OCI-LY1 (cell line): ENCODE results near the gene PCGF3.

ENCODE experiments used
- H2AFZ ChIP-seq: fragments of 200-600 bp; sonication (generic), shearing (Covaris generic); 2 replicates; pipeline ENCODE4 v1.6.0; 2014; ENCODE audit warnings: antibody characterized with exemption, mild to moderate bottlenecking, low read length
- H3F3A ChIP-seq: fragments of 200-600 bp; sonication (generic), shearing (Covaris generic); 2 replicates; pipeline ENCODE4 v1.6.0; 2014; ENCODE audit warnings: mild to moderate bottlenecking, antibody characterized with exemption, low read length, moderate library complexity; ENCODE audit not compliant: insufficient read depth
- H3K27ac ChIP-seq: fragments of 200-600 bp; sonication (generic); 2 replicates; pipeline ENCODE4 v1.5.1; 2014; ENCODE audit warnings: low read length, mixed run types, mild to moderate bottlenecking, low read depth; ENCODE audit not compliant: poor library complexity, severe bottlenecking
- H3K27me3 ChIP-seq: fragments of 200-600 bp; sonication (generic); 2 replicates; pipeline ENCODE4 v1.6.0; 2014; ENCODE audit warnings: antibody characterized with exemption, mild to moderate bottlenecking, low read length, moderate library complexity; ENCODE audit not compliant: insufficient read depth
- H3K36me3 ChIP-seq: fragments of 200-600 bp; sonication (generic); 2 replicates; pipeline ENCODE4 v1.6.1; 2014; ENCODE audit warnings: mild to moderate bottlenecking, antibody characterized with exemption, low read length, moderate library complexity, mixed read lengths; ENCODE audit not compliant: insufficient read depth
- H3K4me1 ChIP-seq: fragments of 200-600 bp; sonication (generic); 2 replicates; pipeline ENCODE4 v1.5.1; 2014; ENCODE audit warnings: mild to moderate bottlenecking, low read length, moderate library complexity; ENCODE audit not compliant: insufficient read depth, severe bottlenecking
- H3K4me2 ChIP-seq: fragments of 200-600 bp; sonication (generic), shearing (Covaris generic); 2 replicates; pipeline ENCODE4 v1.6.1; 2014; ENCODE audit warnings: low read length
- H3K4me3 ChIP-seq: fragments of 200-600 bp; sonication (generic); 2 replicates; pipeline ENCODE4 v1.5.1; 2014; ENCODE audit warnings: low read length, low read depth, mild to moderate bottlenecking, mixed read lengths; ENCODE audit not compliant: poor library complexity, severe bottlenecking
- H3K79me2 ChIP-seq: fragments of 200-600 bp; shearing (Covaris generic); 2 replicates; pipeline ENCODE4 v1.6.1; 2016; ENCODE audit warnings: mixed run types, low read length, mixed read lengths; ENCODE audit not compliant: insufficient read depth
- H3K9ac ChIP-seq: fragments of 200-600 bp; sonication (generic), shearing (Covaris generic); 2 replicates; pipeline ENCODE4 v1.6.1; 2014; ENCODE audit warnings: mild to moderate bottlenecking, low read length, mixed read lengths
- H3K9me2 ChIP-seq: fragments of 200-600 bp; sonication (generic), shearing (Covaris generic); 2 replicates; pipeline ENCODE4 v1.6.1; 2014; ENCODE audit warnings: low read depth, mild to moderate bottlenecking, low read length, mixed read lengths
- H3K9me3 ChIP-seq: fragments of 200-600 bp; shearing (Covaris generic); 2 replicates; pipeline ENCODE4 v1.6.1; 2014; ENCODE audit warnings: low read length, mixed read lengths
- H4K20me1 ChIP-seq: fragments of 200-600 bp; sonication (generic), shearing (Covaris generic); 2 replicates; pipeline ENCODE4 v1.6.0; 2016; ENCODE audit warnings: mild to moderate bottlenecking, low read length; ENCODE audit not compliant: insufficient read depth
- CTCF ChIP-seq: fragments of 200-600 bp; sonication (generic), shearing (Covaris generic); IDR thresholded peaks from 2 replicates; pipeline ENCODE4 v1.5.1; 2017; ENCODE audit warnings: mild to moderate bottlenecking, antibody characterized with exemption, low read length, moderate library complexity, mixed read lengths
- EZH2 ChIP-seq: fragments of 200-600 bp; sonication (generic), shearing (Covaris generic); IDR thresholded peaks from 2 replicates; pipeline ENCODE4 v1.8.0; 2017; ENCODE audit warnings: borderline replicate concordance, mixed run types, mild to moderate bottlenecking, antibody characterized with exemption, low read length, moderate library complexity, mixed read lengths

PCGF3 gene

GRCh38 chr4:657834-658667 lies 47.6 kb upstream of the PCGF3 start:
- H3K9me3 ChIP-seq: no peaks in the 10 kb centered on the region
- no peaks in the 10 kb centered on the region for H3F3A ChIP-seq
- H3K79me2 ChIP-seq: no peaks in the 10 kb centered on the region
- H3K9me2 ChIP-seq: no peaks in the 10 kb centered on the region
- H3K4me1 ChIP-seq: peaks cover 2% of the 10 kb centered on the region
- H3K9ac ChIP-seq: no peak overlapping the region
- no peaks in the 10 kb centered on the region for H4K20me1 ChIP-seq
- H3K27ac ChIP-seq: no peak overlapping the region
- H2AFZ ChIP-seq: no peak overlapping the region
- no peak overlapping the region for H3K4me3 ChIP-seq
- no peak for TF ChIP-seq EZH2
- TF ChIP-seq CTCF: no peak
- H3K27me3 ChIP-seq: no peaks in the 10 kb centered on the region
- H3K36me3 ChIP-seq: no peaks in the 10 kb centered on the region
- H3K4me2 ChIP-seq: no peak overlapping the region

GRCh38 chr4:658681-659667 lies 46.7 kb upstream of the PCGF3 start:
- no peaks in the 10 kb centered on the region for H3K9me2 ChIP-seq
- no peak overlapping the region for H3K4me2 ChIP-seq
- no peaks in the 10 kb centered on the region for H3K9me3 ChIP-seq
- H3K27ac ChIP-seq: no peak overlapping the region
- no peaks in the 10 kb centered on the region for H3K27me3 ChIP-seq
- no peaks in the 10 kb centered on the region for H4K20me1 ChIP-seq
- H3K9ac ChIP-seq: no peak overlapping the region
- H2AFZ ChIP-seq: no peak overlapping the region
- H3K4me3 ChIP-seq: no peak overlapping the region
- no peaks in the 10 kb centered on the region for H3F3A ChIP-seq
- TF ChIP-seq EZH2 (no peak), CTCF (no peak)
- no peaks in the 10 kb centered on the region for H3K36me3 ChIP-seq
- H3K4me1 ChIP-seq: peaks cover 6% of the 10 kb centered on the region
- no peaks in the 10 kb centered on the region for H3K79me2 ChIP-seq

GRCh38 chr4:659851-660250 lies 45.8 kb upstream of the PCGF3 start:
- Histone ChIP-seq H4K20me1 (no peaks in the 10 kb centered on the region), H3K9me2 (no peaks in the 10 kb centered on the region), H3K4me2 (no peak overlapping the region), H3K4me1 (peaks cover 13% of the 10 kb centered on the region), H3K9me3 (no peaks in the 10 kb centered on the region), H3K79me2 (no peaks in the 10 kb centered on the region), H3K27me3 (no peaks in the 10 kb centered on the region), H3K27ac (no peak overlapping the region), H3K4me3 (no peak overlapping the region), H3F3A (no peaks in the 10 kb centered on the region), H3K9ac (no peak overlapping the region), H3K36me3 (no peaks in the 10 kb centered on the region), H2AFZ (no peak overlapping the region)
- TF ChIP-seq EZH2: no peak
- no peak for TF ChIP-seq CTCF
